Measurements from ENCODE around the gene FIGN. TPM values are rescaled to one million over a fixed set of nuclear protein-coding genes. Genes with fewer than 3 reads are reported as not detected.

The FIGN gene
- total RNA-seq, 1 experiment from 2014 or later, result 19.4 TPM

DNA sequence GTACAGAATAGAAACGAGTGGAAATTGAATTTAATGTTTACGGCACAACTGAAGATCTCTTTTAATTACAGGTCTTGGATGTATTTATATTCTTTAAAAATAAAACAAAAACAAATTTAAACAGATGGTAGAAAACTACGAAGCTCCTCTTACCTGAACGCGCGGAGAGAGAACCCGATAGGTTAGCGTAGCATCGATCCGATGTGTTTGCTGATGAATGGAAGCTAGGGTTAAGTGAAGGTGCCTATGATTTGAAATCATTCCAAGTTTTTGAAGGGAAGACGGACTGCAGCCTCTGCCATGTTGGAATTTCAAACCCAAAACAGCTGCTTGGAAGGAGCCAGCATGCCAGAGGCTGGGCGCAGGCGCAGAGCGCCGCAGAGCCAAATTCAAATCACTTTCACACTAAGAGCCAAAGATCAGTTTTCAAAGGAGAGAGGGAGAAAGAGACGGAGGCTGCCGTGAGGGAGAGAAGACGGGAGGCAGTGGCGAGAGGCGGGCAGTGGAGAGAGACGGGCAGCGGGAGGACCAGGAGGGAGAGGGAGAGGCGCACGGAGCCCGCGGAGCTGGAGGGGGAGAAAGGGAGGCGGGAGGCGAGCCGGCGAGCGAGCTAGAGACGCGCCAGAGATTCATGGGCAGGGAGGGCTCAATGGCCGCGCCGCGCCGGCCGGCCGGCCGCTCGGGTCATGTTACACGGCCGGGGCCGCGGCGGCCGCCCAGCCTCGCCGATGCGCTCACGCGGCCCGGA lies at the start of gene FIGN (continued):
- TF ChIP-seq MYBL2 (CRISPR knock-in tag; IDR thresholded peaks at IDR 0.05), result 0 out of 2 replicates have a peak, but pooled peaks have one; percentile 76
- TF ChIP-seq, protein P1, sequence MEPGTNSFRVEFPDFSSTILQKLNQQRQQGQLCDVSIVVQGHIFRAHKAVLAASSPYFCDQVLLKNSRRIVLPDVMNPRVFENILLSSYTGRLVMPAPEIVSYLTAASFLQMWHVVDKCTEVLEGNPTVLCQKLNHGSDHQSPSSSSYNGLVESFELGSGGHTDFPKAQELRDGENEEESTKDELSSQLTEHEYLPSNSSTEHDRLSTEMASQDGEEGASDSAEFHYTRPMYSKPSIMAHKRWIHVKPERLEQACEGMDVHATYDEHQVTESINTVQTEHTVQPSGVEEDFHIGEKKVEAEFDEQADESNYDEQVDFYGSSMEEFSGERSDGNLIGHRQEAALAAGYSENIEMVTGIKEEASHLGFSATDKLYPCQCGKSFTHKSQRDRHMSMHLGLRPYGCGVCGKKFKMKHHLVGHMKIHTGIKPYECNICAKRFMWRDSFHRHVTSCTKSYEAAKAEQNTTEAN (CRISPR knock-in tag; IDR thresholded peaks at IDR 0.05), result peak; percentile 44; the same call in 1 of the 2 replicates
- TF ChIP-seq ESRRA (CRISPR knock-in tag; IDR thresholded peaks at IDR 0.05; ENCODE audit: borderline replicate concordance), result no peak
- TF ChIP-seq FOXK1 (CRISPR knock-in tag; IDR thresholded peaks at IDR 0.05), result peak; percentile 59
- no peak for TF ChIP-seq CREM (CRISPR knock-in tag; IDR thresholded peaks at IDR 0.05)

DNA sequence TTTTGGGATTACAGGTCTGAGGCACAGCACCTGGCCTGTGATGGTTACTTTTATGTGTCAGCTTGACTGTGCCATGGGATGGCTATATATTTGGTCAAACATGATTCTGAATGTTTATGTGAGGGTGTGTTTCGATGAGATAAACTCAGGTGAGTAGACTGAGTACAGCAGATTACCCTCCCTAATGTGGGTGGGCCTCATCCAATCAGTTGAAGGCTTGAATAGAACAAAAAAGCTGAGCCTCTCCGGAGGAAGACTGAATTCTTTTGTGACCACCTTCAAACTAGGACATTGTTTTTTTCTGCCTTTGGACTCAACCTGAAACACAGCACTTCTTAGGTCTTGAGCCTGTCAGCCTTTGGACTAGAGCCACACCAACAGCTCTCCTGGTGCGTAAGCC lies 49.4 kb upstream of the FIGN start:
- CTCF ChIA-PET, result no interaction called here
- no peak for TF ChIP-seq NFE2L1 (CRISPR knock-in tag; IDR thresholded peaks at IDR 0.05)
- no peak for TF ChIP-seq ZBTB21 (CRISPR knock-in tag; IDR thresholded peaks at IDR 0.05; ENCODE audit: borderline replicate concordance)
- no peak for TF ChIP-seq TCF7 (CRISPR knock-in tag; IDR thresholded peaks at IDR 0.05; ENCODE audit: low read depth)
- TF ChIP-seq ARID4B (CRISPR knock-in tag; IDR thresholded peaks at IDR 0.05; ENCODE audit: borderline replicate concordance), result no peak
- TF ChIP-seq ZMAT4 (CRISPR knock-in tag; IDR thresholded peaks at IDR 0.05), result no peak
- TF ChIP-seq IRF1 (CRISPR knock-in tag; IDR thresholded peaks at IDR 0.05), result no peak
- TF ChIP-seq ATF1 (CRISPR knock-in tag; IDR thresholded peaks at IDR 0.05), result no peak
- no peak for TF ChIP-seq TP53 (CRISPR knock-in tag; IDR thresholded peaks at IDR 0.05)
- TF ChIP-seq FOXP1 (CRISPR knock-in tag; IDR thresholded peaks at IDR 0.05; ENCODE audit: borderline replicate concordance), result no peak
- no peak for TF ChIP-seq ZNF423 (CRISPR knock-in tag; IDR thresholded peaks at IDR 0.05)
- TF ChIP-seq SP1 (CRISPR knock-in tag; conservative IDR thresholded peaks at IDR 0.05), result no peak
- no peaks in the 10 kb centered on the region; the same call in 1 of the 2 replicates for H3K9me3 Mint-ChIP-seq
- POLR2A ChIA-PET, result no interaction called here
- DNase-seq (ENCODE audit: low spot score), result no peak
- no peak overlapping the region for H3K4me3 Mint-ChIP-seq
- no peaks in the 10 kb centered on the region for H3K27me3 Mint-ChIP-seq (ENCODE audit: low read depth)
- no peak overlapping the region for H3K27ac Mint-ChIP-seq
- no peaks in the 10 kb centered on the region for H3K36me3 Mint-ChIP-seq
- no peak for ATAC-seq
- H3K4me1 Mint-ChIP-seq, result no peaks in the 10 kb centered on the region

DNA sequence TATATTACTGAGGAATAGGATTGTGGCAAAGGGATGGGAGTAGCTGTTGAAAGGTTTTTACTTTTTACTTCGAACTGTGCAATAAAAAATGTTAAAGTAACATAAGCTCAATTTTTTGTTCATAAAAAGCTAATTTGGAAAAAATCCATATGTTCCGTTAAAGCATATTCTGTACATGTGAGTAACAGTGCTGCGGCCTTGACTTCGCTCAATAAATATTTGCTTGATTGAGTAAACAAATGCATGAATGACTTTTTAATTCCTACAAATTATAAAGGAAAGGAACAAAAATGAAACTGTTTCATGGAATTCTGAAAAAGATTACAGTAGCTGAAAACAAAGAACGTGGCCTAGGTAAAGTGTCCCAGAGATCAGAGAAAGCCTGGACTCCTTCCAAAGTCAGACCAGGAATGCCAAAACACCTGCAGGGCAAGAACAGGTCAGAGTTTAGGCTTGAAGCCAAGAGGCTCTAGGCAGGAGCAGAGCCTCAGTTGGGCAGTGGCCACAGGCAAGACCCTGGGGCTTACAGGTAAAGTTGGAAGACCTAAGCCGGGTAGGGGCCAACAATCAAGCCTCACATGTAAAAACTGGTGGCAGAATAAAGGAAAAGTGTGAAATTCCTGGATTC lies 44.3 kb upstream of the FIGN start:
- no peaks in the 10 kb centered on the region for H3K27me3 Mint-ChIP-seq (ENCODE audit: low read depth)
- ATAC-seq (peak; percentile 39), DNase-seq (ENCODE audit: low spot score) (no peak)
- no peak overlapping the region for H3K27ac Mint-ChIP-seq
- CTCF ChIA-PET, result no interaction called here
- H3K4me1 Mint-ChIP-seq, result peaks cover 5% of the 10 kb centered on the region; the same call in 1 of the 2 replicates
- no peak overlapping the region for H3K4me3 Mint-ChIP-seq
- no peaks in the 10 kb centered on the region for H3K9me3 Mint-ChIP-seq
- POLR2A ChIA-PET, result no interaction called here
- no peaks in the 10 kb centered on the region for H3K36me3 Mint-ChIP-seq
- TF ChIP-seq ATF2 (CRISPR knock-in tag; IDR thresholded peaks at IDR 0.05; ENCODE audit: borderline replicate concordance, low read depth) (no peak), ARID4B (CRISPR knock-in tag; IDR thresholded peaks at IDR 0.05; ENCODE audit: borderline replicate concordance) (no peak), ELF4 (CRISPR knock-in tag; IDR thresholded peaks at IDR 0.05; ENCODE audit: low read depth) (no peak), IRF1 (CRISPR knock-in tag; IDR thresholded peaks at IDR 0.05) (no peak)
